Immature natural killer cell (primary cell): ENCODE data around the gene SPECC1L. TPM values are rescaled to one million over a fixed set of nuclear protein-coding genes. Genes with fewer than 3 reads are reported as not detected.

ENCODE experiments used
- DNase-seq, 3 donors: peaks; one replicate each; pipeline ENCODE4 v3.0.0; 2022; ENCODE audit warnings: mixed read lengths in 1 of 3
- H3K27ac Mint-ChIP-seq, 6 donors: one replicate each; pipeline ENCODE4 v1.8.0; 2020; ENCODE audit warnings: mixed read lengths in 6 of 6, mild to moderate bottlenecking in 5 of 6, inconsistent platforms in 4 of 6, moderate library complexity in 3 of 6
- H3K27me3 Mint-ChIP-seq, 3 donors: one replicate each; pipeline ENCODE4 v1.8.0; 2020 to 2021; ENCODE audit warnings: low read depth in 3 of 3, mild to moderate bottlenecking in 3 of 3, mixed read lengths in 3 of 3, moderate library complexity in 3 of 3, inconsistent platforms in 1 of 3
- H3K36me3 Mint-ChIP-seq, 3 donors: one replicate each; pipeline ENCODE4 v1.8.0; 2020; ENCODE audit warnings: mixed read lengths in 3 of 3, inconsistent platforms in 2 of 3, mild to moderate bottlenecking in 2 of 3
- H3K4me1 Mint-ChIP-seq, 2 donors: one replicate each; pipeline ENCODE4 v1.8.0; 2020; ENCODE audit warnings: inconsistent platforms in 2 of 2, mild to moderate bottlenecking in 2 of 2, mixed read lengths in 2 of 2, moderate library complexity in 1 of 2
- H3K4me3 Mint-ChIP-seq, 5 donors: one replicate each; pipeline ENCODE4 v1.8.0; 2020; ENCODE audit warnings: mild to moderate bottlenecking in 5 of 5, mixed read lengths in 5 of 5, inconsistent platforms in 3 of 5, moderate library complexity in 3 of 5
- H3K9me3 Mint-ChIP-seq, 6 donors: one replicate each; pipeline ENCODE4 v1.8.0; 2020; ENCODE audit warnings: mild to moderate bottlenecking in 6 of 6, mixed read lengths in 6 of 6, inconsistent platforms in 4 of 6, moderate library complexity in 3 of 6
- polyA plus RNA-seq, 3 donors: library from polyadenylated mRNA; unstranded; fragments of 300-500 nt; fragmentation: Illumina TruSeq; gene quantifications; one replicate each; pipeline ENCODE4 v1.2.3, GENCODE V29; 2021

The SPECC1L gene
- polyA plus RNA-seq, 3 donors from 2014 or later = 3.0 to 17.6 (median 5.3) TPM

DNA sequence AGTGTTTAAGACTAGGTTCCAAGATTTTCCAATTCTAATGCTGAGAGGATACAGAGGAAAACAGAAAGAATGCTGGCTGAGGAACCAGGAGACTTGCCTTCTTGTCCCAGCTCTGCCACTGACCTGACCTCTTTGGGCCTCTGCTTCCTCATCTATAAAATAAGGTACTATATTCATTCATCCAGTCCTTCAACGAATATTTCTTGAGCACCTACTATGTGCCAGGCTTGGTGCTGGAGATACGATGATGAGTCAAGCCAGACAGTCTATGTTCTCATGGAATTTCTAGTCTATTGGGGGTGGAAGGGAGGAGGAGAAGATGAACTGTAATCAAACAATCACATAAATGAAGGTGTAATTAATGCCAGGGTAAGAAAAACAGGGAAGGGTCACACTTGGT, 196.7 kb downstream of the SPECC1L start:
- H3K36me3 Mint-ChIP-seq = no peaks in the 10 kb centered on the region
- no peaks in the 10 kb centered on the region for H3K4me1 Mint-ChIP-seq
- no peak for DNase-seq
- H3K4me3 Mint-ChIP-seq = no peak overlapping the region
- no peak overlapping the region for H3K27ac Mint-ChIP-seq
- no peaks in the 10 kb centered on the region for H3K9me3 Mint-ChIP-seq
- H3K27me3 Mint-ChIP-seq = peaks cover 0 to 3% (median 3%) of the 10 kb centered on the region in 3 donors

Other genes with a start within 250 kb of the SPECC1L start
- gene SUSD2, start 89.3 kb upstream of the SPECC1L start, polyA plus RNA-seq = under 1 TPM in 2 of 3 donors, not detected in 1; 0.07 to 0.14 TPM
- gene GGT5, start 25.7 kb upstream of the SPECC1L start, polyA plus RNA-seq = not detected
- gene ADORA2A, start 156.8 kb downstream of the SPECC1L start, polyA plus RNA-seq = 1 to 10 TPM; 4.6 to 6.8 (median 5.3) TPM
- not detected for gene UPB1, start 224.5 kb downstream of the SPECC1L start, polyA plus RNA-seq